A673 (cell line): ENCODE measurements around the gene LPCAT1.

Experiments
- CTCF ChIP-seq: fragments of 300-800, 200-600 bp; sonication (generic); conservative IDR thresholded peaks from 2 replicates; pipeline ENCODE4 v1.5.1; 2017; ENCODE audit warnings: low read depth, mild to moderate bottlenecking, antibody characterized with exemption, low read length, moderate library complexity, mixed read lengths
- EZH2 ChIP-seq: fragments of 200-600 bp; sonication (generic); IDR thresholded peaks from 2 replicates; pipeline ENCODE4 v1.6.1; 2017; ENCODE audit warnings: borderline replicate concordance, low read depth, mild to moderate bottlenecking, mixed read lengths, antibody characterized with exemption, low read length; ENCODE audit not compliant: poor library complexity, severe bottlenecking

- TF ChIP-seq CTCF: no peak
- TF ChIP-seq EZH2: no peak
Observed at GRCh38 chr5:1488882-1489680, 34.7 kb downstream of the LPCAT1 start.
